HG02943 (cell line): Measurements from ENCODE around the gene CACNA1F.

Source experiments
- ATAC-seq: cut with Tn5 transposase; IDR thresholded peaks from one replicate; pipeline ENCODE4 v1.9.1; 2021; ENCODE audit warnings: mild to moderate bottlenecking, low read depth, moderate library complexity; ENCODE audit not compliant: unreplicated experiment

CACNA1F gene

DNA sequence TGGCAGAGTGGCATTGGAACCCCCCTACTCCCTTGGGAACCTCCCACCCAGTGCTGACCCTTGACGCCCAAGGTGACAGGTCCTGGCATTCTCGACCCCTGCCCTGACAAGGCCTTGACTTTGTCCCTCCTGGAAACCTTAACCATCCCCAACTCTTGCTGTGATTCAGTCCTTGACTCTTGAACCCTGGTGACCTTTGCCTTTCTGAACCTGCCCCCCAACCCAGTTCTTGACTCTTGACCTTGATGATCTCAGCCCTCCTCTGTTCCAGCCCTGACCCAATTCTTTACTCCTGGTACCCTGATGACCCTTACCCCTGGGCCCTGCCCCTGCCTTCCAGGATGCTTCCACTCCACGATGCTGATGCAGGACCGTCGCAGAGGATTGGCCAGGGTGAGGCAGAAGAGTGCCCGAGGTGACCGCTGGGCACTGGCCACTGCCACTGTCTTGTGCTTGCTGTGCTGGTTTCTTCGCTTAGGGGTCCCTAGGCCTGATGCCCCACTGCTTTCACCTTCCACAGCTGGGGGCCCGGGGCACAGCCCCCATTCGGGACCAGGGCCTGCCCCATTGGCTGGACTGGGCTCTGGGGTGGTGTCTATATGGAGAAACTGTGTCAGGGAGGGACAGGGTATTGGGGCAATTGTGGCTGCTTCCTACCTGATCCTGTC, 1.7 kb downstream of the CACNA1F start:
- no peak for ATAC-seq

DNA sequence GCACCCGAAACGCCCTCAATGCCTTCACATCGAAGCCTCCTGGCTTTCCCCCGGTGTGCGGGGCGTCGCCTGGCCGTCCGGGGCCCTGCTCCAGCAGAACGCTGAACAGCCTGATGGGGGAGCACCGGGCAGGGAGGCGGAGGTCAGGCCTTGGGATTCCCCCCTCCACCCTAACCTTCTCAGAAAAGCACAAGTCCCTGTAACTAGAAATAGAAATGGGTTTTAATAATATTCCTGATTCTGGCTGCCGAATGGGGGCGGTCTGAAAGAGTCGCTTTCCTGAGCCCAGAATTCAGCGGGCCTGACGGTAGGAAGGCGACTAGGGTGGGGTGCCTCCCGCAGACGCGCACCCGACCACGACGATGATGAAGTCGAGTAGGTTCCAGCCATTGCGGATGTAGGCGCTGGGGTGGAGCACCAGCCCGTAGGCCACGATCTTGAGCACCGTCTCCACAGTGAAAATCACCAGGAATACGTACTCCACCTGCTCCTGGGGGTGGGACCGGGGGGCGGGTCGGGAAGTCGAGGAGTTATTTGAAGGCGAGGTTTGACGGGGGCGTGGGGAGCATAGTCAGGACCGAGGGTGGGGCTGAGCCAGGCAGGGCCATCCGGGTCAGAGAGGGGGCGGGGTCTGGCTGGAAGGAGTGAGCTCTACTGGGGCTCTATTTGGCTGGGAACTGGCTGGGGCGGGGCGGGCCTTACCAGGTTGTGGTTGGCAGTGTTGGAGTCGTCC, 2.5 kb downstream of the CACNA1F start:
- ATAC-seq = peak; percentile 57

DNA sequence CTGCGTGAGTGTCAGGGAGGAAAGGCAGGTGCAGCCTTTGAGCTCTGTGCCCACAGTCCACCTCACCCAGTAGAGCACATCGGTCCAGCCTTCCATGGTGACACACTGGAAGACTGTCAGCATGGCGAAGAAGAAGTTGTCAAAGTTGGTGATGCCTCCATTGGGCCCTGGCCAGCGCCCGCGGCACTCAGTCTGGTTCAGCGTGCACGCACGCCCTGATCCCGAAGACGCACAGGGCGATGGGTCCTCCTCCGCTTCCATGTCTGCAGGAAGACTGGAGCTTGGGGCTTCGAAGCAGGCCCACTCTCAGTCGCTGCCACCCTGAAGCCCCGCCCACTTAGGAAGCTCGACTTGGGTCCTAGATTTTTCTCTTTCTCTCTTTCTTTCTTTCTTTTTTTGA, 5.0 kb downstream of the CACNA1F start:
- ATAC-seq = no peak

DNA sequence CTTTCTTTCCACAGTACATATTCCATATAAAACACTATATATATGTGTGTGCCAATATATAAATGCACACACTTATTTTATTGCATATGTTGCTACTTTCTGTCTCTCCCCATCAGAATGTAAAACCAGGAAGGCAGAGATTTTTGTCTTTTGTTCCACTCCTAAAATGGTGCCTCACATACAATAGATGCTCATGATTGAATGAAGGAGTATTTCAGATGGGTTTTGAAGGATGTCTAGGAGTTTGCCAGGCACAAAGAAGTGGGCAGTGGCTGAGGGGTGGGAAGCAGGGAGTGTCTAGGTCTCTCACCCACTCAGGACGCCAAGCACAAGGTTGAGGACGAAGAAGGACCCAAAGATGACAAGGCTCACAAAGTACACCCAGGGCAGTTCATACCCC, 5.4 kb downstream of the CACNA1F start:
- ATAC-seq = no peak

DNA sequence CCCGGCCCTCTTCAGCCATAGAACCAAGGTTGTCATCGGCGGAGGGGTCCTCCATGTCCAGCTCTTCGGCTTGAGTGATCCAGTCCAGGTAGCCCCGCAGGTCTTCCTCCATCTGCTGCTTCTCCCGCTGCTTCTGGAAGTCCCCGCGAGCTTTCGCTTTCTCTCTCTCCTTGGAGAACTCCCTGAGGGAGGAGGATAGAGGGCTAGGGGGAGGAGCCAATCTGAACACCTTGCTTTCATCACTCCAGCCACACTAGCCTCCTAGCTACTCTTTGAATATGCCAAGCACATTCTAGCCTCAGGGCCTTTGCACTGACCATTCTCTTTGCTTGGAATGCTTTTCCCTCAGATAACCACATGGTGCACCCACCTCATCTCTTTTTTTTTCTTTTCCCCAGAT, 6.2 kb downstream of the CACNA1F start:
- ATAC-seq = no peak

DNA sequence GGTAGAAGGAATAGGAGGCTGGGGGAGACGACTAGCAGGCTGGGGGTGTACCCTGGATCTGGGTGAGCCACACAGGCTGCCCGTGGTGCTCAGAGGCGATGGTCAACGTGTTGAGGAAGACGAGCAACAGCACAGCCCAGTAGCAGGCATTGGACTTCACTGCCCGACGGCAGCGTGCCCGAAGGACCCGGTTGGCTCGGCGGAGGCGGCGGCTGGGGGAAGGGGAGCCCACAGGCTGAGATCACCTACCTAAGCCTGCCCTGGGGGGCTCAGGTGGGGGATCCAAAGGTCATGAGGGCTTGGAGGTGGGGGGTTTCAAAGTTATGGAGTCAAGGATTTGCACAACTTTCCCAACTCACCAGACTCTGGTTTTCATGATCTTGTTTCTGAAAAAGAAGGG, 7.3 kb downstream of the CACNA1F start:
- ATAC-seq = no peak

DNA sequence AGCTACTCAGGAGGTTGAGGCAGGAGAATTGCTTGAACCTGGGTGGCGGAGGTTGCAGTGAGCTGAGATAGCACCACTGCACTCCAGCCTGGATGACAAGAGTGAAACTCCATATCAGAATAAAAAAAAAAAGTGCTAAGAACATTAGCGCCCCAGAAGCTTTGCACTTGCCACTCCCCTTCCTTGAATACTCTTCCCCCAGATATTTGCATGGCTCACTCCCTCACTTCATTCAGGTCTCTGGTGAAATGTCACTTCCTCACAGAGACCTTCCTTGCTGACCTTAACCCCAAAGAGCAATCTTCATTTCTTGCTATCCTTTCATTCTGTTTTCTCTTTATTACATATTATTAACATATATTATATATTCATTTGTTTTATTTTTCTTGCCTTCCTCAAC, 11.3 kb downstream of the CACNA1F start:
- no peak for ATAC-seq

DNA sequence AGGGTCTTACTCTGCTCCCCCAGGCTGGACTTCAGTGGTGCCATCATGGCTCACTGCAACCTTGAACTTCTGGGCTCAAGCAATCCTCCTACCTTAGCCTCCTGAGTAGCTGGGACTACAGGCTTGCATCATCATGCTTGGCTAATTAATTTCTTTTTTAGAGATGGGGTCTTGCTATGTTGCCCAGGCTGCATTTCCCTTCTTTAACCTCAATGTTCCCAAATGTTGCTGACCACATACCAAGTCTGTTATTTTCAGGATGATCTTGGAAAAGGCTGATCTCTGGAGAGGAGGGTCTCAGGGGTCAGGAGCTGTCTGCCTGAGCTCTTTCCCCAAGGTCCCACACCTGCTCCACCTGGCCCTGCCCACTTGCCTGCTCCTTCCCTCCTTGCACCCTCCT, 13.0 kb downstream of the CACNA1F start:
- no peak for ATAC-seq

DNA sequence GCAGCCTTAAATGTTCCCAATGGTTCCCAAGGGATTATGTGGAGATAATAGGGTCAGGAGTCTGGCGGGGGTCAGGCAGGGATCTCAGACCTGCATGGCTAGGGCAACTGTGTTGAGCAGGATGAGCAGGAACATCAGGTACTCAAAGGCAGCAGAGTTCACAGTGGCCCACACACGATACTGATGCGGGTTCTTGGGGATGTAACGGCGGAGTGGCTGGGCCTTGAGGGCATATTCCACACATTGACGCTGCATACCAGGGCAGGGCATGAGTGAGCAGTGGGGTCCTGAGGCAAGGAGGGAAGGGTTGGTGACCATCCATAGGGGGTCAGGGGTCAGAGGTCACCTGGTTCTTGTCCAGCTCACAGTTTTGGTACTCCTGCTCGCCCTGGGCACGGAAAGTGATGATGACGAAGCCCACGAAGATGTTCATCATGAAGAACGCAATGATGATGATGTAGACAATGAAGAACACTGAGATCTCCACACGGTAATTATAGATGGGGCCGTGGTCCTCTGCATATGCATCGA, 18.1 kb downstream of the CACNA1F start:
- no peak for ATAC-seq

DNA sequence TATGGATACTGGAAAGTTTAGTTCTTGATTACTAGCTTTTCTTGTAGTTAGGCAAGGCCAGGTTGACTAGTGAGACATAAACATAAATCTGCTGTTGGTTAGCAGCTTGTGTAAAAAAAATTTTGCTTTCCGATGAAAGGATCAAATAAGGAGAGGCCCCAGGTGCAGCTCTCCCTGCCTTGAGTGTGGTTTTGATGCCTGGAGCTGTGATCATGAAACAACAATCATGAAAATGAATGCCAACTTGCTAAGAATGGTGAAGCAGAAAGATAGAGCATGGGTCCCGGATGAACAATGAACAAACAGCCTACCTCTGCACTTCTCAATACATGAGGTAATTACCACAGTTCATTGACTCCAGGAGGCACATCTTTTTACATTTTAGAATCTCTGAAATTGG, 18.7 kb downstream of the CACNA1F start:
- no peak for ATAC-seq

DNA sequence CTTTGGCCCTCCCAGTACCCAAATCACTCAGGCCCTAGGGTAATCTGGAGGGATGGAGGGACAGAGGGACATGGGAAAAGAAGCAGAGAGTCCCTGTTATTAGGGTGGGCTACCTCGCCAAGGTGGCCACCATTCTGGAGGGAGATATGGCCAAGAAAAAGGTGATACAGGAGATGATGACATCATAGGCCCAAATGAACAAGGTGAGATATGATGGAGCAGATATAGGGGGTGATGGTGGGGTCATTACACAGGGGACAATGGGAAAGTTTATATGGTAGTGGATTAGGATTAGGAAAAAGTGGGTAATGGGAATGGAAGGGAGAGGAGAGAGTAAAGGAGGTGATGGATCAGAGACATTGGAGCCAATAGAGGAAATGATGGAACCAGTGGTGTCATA, 20.3 kb downstream of the CACNA1F start:
- ATAC-seq = no peak

DNA sequence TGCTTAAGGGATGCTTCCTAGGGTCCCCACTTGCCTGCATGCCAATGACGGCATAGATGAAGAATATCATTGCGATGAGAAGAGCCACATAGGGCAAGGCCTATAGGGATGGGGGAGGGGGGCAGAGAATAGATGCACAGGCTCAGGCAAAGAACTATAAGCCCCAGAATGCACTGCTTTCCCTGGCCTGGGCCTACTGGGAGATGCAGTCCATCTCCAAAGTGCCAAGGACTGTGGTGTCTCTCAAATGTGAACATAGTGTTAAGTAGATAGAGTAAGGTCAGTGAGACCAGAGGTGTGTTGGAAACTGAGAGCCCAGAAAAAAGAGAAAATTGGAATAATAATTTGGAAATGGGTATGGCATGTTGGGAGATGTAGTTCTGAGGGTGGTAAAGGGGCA, 20.9 kb downstream of the CACNA1F start:
- no peak for ATAC-seq

DNA sequence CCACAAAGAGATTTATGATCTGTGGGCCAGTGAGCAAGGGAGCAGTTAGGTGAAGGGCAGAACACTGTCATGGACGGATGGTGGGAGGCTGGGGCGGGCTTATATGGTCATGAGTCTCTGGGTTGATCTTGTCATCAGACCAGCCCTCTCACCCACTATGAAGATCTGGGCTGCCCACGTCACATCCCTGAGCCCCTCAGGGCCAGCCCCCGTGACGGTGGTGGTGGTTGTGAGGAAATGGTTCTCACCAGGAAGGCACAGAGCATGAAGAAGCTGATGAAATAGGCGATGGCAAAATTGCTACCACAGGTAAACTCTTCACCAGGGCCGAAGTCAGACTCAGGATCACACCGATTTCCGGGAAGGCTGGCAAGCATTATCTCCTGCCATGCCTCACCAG, 22.1 kb downstream of the CACNA1F start:
- ATAC-seq = no peak

DNA sequence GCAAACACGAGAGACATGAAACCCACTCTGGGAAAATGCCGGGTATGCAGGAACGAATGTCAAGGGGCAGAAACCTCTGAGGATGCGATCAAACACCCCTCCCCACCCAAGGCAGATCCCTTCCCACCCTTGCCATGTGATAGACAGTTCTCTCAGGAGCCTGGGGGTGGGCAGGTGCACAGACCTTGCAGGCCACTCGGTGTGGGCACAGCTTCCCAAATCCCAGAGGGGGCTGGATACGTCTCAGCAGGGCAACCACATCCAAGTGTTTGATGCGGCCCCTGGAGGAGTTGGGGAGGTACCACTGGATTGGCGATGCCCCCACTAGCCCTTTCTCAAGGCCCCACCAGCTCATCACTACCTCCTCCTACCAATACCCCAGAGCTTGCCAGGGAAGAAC, 22.7 kb downstream of the CACNA1F start:
- ATAC-seq = no peak

DNA sequence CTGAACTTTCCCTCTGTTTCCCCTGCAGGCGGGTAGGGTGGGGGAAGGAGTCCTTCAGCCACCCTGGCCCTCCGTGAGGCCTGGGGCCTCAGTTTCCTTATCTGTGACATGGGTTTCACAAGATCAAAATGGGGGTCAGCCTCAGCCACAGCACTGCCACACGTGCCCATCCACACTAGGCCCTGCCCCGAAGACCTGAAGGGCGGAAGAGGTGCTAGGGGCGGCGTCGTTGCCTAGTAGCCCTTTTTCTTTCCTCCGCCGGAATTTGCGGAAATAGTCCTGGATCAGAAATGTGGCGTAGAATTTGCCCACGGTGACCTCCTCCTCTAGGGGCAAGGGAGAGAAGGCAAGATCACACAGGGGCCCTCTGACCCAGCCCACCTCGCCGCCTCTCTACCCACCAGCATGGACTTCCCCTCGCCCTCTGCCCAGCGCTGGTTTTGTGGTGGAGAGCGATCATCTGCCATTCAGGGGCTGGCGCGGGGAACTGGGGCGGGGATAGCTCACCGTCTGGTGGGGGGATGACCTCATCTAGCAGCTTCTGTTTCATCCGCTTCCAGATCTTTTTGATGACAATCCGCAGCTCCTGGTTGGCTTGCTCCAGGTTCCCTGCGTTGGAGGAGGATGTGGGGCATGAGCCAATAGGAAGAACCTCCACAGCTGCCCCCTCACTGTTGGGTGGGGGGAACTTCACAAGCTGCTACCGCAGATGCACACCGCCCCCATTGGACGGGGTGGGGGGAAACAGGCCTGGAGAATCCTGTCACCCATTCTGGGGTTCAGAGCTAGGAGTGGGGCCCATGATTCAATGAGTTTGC, 23.5 kb downstream of the CACNA1F start:
- no peak for ATAC-seq

DNA sequence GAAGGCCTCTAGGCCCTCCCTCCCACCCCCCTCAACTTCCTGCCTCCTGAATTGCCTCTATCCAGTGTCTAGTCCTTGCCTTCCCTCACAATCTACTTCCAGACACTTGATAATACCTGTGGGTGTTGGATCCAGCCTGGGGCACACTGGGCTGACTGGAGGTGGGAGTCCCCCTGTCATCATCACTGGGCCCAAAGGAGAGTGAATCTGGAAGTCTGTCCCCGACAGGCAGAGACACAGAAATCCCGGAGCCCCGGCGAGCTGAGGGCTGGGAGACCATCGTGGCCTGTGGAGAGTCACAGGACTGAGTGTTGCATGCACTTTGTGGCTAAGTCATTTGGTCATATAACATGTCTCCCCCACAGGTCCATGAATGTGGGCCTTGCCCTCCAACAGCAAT, 24.7 kb downstream of the CACNA1F start:
- ATAC-seq = no peak

DNA sequence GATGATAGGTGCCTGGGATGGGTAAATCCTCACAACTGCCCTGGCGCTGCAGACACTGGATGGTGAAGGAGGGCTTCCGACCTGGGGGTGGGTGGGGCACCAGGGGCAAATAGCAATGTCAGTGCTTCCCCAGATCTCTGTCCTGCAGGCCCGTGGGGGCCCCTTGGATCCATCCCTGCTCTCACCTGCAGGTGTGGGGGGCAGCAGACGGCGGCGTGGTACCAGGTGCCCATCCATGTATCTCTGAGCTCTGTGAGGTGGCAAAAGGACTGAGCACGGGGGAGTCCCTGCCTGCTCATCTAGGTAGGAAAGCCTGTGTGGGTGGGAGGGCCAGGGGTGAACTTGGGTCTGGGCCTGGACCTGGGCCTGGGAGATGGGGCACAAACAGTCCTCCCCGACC, 26.6 kb downstream of the CACNA1F start:
- no peak for ATAC-seq

DNA sequence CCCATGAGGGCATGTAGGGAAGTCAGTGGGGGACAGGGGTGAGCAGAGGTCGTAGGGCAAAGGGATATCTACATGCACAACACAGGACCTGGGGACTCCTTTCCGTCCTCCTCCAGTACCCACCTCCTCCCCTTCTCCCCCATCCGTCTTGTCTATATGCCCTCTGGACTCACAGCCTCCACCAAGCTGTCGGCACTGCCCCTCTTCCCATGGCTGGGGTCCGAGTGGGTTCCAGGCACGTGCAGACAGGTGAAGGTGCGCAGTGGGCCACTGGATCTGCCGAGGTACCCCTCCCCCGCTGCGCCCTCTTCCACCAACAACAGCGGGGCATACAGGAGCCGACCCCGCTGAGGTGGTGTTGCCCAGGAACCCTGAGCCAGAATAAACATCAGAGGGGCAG, 27.7 kb downstream of the CACNA1F start:
- no peak for ATAC-seq

DNA sequence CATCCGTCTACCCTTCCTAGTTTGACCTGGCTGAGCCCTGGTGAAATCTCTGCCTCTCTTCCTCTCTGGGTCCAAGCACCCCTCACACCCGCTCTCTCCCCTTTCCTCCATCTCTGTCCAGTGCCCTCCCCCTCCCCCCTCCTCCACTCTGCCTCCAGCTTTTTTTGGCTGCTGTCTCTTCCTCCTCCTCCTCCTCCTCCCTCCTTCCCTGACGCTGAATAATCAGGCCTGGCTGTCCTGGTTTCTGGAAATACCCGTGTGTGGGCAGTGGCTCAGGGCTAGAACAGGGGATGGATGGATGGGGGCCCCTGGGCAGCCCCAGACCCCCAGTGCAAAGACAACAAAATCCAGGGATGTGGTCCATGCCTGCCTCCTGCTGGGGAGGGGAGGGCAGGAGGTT, 28.4 kb downstream of the CACNA1F start:
- ATAC-seq = no peak

DNA sequence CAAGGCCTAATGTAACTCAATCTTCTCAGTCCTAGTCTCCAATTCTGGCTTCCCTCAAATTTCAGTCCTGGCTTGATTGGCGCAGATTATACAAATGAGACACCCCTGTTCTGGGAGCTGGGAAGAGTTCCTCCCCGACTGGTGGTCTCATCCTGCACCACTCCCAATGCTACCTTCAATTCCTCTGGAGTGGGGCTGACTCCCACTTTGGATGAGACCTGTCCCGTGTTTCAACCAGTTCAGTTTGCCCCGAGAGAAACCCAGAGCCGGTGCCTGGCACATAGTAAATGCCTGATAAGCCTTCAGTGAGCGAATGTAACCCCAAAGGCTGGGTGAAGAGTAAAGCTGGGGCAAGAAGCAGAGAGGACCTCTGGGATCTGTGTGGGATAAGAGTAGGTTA, 29.1 kb downstream of the CACNA1F start:
- no peak for ATAC-seq

DNA sequence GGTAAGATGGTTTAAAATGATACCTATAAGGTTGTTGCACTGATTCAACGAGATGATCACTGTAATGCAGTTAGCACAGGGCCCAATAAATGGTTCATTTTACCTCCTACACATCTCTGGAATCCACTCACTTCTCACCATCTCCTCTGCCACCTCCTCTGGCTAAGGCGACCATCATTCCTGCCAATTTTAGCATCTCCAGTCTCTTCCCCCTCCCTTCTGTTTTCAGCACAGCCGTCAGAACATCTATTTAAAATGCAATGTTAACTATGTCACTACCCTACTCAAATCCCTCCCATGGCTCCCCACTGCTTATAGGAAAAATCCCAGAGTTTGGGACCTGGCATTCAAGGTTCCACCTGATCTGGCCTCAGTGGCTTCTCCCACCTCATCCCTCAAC, 29.6 kb downstream of the CACNA1F start:
- ATAC-seq = no peak
